HepG2 (cell line): ENCODE measurements around the gene FOSL2. TPM values are rescaled to one million over a fixed set of nuclear protein-coding genes. Genes with fewer than 3 reads are reported as not detected.

Source experiments
- ATF6 ChIP-seq: sonication (generic); formaldehyde crosslinking; conservative IDR thresholded peaks from 2 replicates; pipeline ENCODE4 v1.4.0; 2020; ENCODE audit warnings: missing genetic modification reagents
- ERF ChIP-seq: IDR thresholded peaks from 2 replicates; pipeline ENCODE4 v1.6.1; 2018; ENCODE audit warnings: missing biosample characterization, missing genetic modification reagents
- FOXK1 ChIP-seq: sonication (generic); formaldehyde crosslinking; IDR thresholded peaks from 2 replicates; pipeline ENCODE4 v1.4.0; 2020; ENCODE audit warnings: low read depth, missing genetic modification reagents, borderline replicate concordance
- GLI4 ChIP-seq: sonication (generic); formaldehyde crosslinking; IDR thresholded peaks from 2 replicates; pipeline ENCODE4 v1.5.1; 2020; ENCODE audit warnings: missing genetic modification reagents, mild to moderate bottlenecking, moderate library complexity, borderline replicate concordance
- HMG20A ChIP-seq: IDR thresholded peaks from 2 replicates; pipeline ENCODE4 v1.6.1; 2016; ENCODE audit warnings: borderline replicate concordance
- NONO ChIP-seq, 2 experiments: fragments of 450-650 bp in 1 of 2; sonication (generic) in 1 of 2; formaldehyde crosslinking in 1 of 2; IDR thresholded peaks in 1 of 2; conservative IDR thresholded peaks in 1 of 2; 2 replicates each; pipeline versions ENCODE4 v1.6.1 to v1.8.0; 2017 to 2022; ENCODE audit warnings: mild to moderate bottlenecking in 1 of 2, missing genetic modification reagents in 1 of 2, moderate library complexity in 1 of 2
- NR2F1 ChIP-seq, 2 experiments: fragments of 450-650 bp in 1 of 2; formaldehyde crosslinking in 1 of 2; IDR thresholded peaks; 2 replicates each; pipeline versions ENCODE4 v1.5.0 to v1.6.1; 2016 to 2020; ENCODE audit warnings: mild to moderate bottlenecking in 1 of 2, missing compliant biosample characterization in 1 of 2, missing genetic modification reagents in 1 of 2, moderate library complexity in 1 of 2
- PHF8 ChIP-seq: sonication (generic); formaldehyde crosslinking; IDR thresholded peaks from 2 replicates; pipeline ENCODE4 v1.5.0; 2020; ENCODE audit warnings: missing genetic modification reagents
- RORA ChIP-seq: sonication (generic); formaldehyde crosslinking; IDR thresholded peaks from 2 replicates; pipeline ENCODE4 v1.5.0; 2020; ENCODE audit warnings: mild to moderate bottlenecking, missing genetic modification reagents, moderate library complexity
- SCMH1 ChIP-seq: sonication (generic); formaldehyde crosslinking; IDR thresholded peaks from 2 replicates; pipeline ENCODE4 v1.9.0; 2021; ENCODE audit warnings: missing genetic modification reagents, mild to moderate bottlenecking, borderline replicate concordance
- SMAD9 ChIP-seq: sonication (generic); formaldehyde crosslinking; IDR thresholded peaks from 2 replicates; pipeline ENCODE4 v1.5.1; 2020; ENCODE audit warnings: mild to moderate bottlenecking, missing genetic modification reagents
- TEAD3 ChIP-seq: optimal IDR thresholded peaks from 2 replicates; pipeline ENCODE3; 2016; ENCODE audit warnings: borderline replicate concordance
- TFE3 ChIP-seq: IDR thresholded peaks from 2 replicates; pipeline ENCODE4 v1.6.1; 2016
- TRAFD1 ChIP-seq: sonication (generic); formaldehyde crosslinking; IDR thresholded peaks from 2 replicates; pipeline ENCODE4 v1.5.1; 2020; ENCODE audit warnings: missing genetic modification reagents, mild to moderate bottlenecking, borderline replicate concordance
- ZNF30 ChIP-seq: sonication (generic); formaldehyde crosslinking; IDR thresholded peaks from 2 replicates; pipeline ENCODE4 v1.5.0; 2020; ENCODE audit warnings: mild to moderate bottlenecking, missing genetic modification reagents
- ZNF430 ChIP-seq: sonication (generic); formaldehyde crosslinking; IDR thresholded peaks from 2 replicates; pipeline ENCODE4 v1.9.0; 2021; ENCODE audit warnings: mild to moderate bottlenecking, missing genetic modification reagents
- ZNF619 ChIP-seq: sonication (generic); formaldehyde crosslinking; IDR thresholded peaks from 2 replicates; pipeline ENCODE4 v1.4.0; 2020; ENCODE audit warnings: mild to moderate bottlenecking, missing genetic modification reagents
- ZNF709 ChIP-seq: sonication (generic); formaldehyde crosslinking; IDR thresholded peaks from 2 replicates; pipeline ENCODE4 v1.5.0; 2020; ENCODE audit warnings: mild to moderate bottlenecking, missing genetic modification reagents
- ZNF710 ChIP-seq: sonication (generic); formaldehyde crosslinking; IDR thresholded peaks from 2 replicates; pipeline ENCODE4 v1.5.0; 2020; ENCODE audit warnings: mild to moderate bottlenecking, missing genetic modification reagents, borderline replicate concordance
- ZNF788 ChIP-seq: sonication (generic); formaldehyde crosslinking; IDR thresholded peaks from 2 replicates; pipeline ENCODE4 v1.5.0; 2020; ENCODE audit warnings: mild to moderate bottlenecking, missing genetic modification reagents, borderline replicate concordance
- ZNF879 ChIP-seq: sonication (generic); formaldehyde crosslinking; IDR thresholded peaks from 2 replicates; pipeline ENCODE4 v1.8.1; 2023; ENCODE audit warnings: missing genetic modification reagents
- ZSCAN9 ChIP-seq: IDR thresholded peaks from 2 replicates; pipeline ENCODE4 v1.6.1; 2016; ENCODE audit warnings: borderline replicate concordance
- polyA plus RNA-seq, 8 experiments: library from polyadenylated mRNA; depleted of rRNA in 3 of 8; stranded (reverse) in 7 of 8; unstranded in 1 of 8; fragments of >200 nt; fragmentation: Illumina TruSeq in 4 of 8; extraction: Trizol in 4 of 8; gene quantifications; 2 replicates each; pipeline versions ENCODE4 v1.2.1 to v1.2.3, GENCODE V29; 2011 to 2016; ENCODE audit warnings: low read depth in 4 of 8, missing spikeins in 1 of 8, mixed read lengths in 1 of 8; ENCODE audit not compliant: insufficient read depth in 1 of 8
- total RNA-seq, 5 experiments: library from RNA; depleted of rRNA; stranded (reverse); fragments of >200 nt; fragmentation: Illumina TruSeq; extraction: Trizol; gene quantifications; 2 replicates each; pipeline ENCODE4 v1.2.3, GENCODE V29; 2016; ENCODE audit warnings: low read depth in 1 of 5

The FOSL2 gene
- total and polyA plus RNA-seq, 2 of the 13 experiments (the other 11 are each of a cell fraction or from before 2014, with no cell fraction given): 3.4 to 18.1 TPM

GRCh38 chr2:28392297-28393113 is at the start of gene FOSL2 (continued):
- TF ChIP-seq ERF: peak; percentile 97
- peak; percentile 95 for TF ChIP-seq ZSCAN9
- TF ChIP-seq ZNF879: no peak
- TF ChIP-seq NR2F1 (CRISPR knock-in tag; IDR thresholded peaks at IDR 0.05): no peak; a peak in 2 of 4 replicates
- no peak for TF ChIP-seq NONO (IDR thresholded peaks at IDR 0.05)
- TF ChIP-seq NONO (CRISPR knock-in tag; conservative IDR thresholded peaks at IDR 0.05): peak; percentile 89
- TF ChIP-seq ZNF30 (CRISPR knock-in tag): no peak
- TF ChIP-seq FOXK1 (CRISPR knock-in tag): peak; percentile 89; the same call in 1 of the 2 replicates
- peak; percentile 80; the same call in 1 of the 2 replicates for TF ChIP-seq ZNF709 (CRISPR knock-in tag)
- TF ChIP-seq TRAFD1 (CRISPR knock-in tag): peak; percentile 75; the same call in 1 of the 2 replicates
- TF ChIP-seq ZNF619 (CRISPR knock-in tag): peak; percentile 69; the same call in 1 of the 2 replicates
- peak; percentile 73 for TF ChIP-seq HMG20A
- peak; percentile 74 for TF ChIP-seq PHF8
- no peak for TF ChIP-seq GLI4 (CRISPR knock-in tag)
- peak; percentile 94 for TF ChIP-seq TEAD3 (CRISPR knock-in tag)
- peak; percentile 89 for TF ChIP-seq TFE3 (CRISPR knock-in tag)
- peak; percentile 96 for TF ChIP-seq ZNF430 (CRISPR knock-in tag)
- no peak for TF ChIP-seq RORA (CRISPR knock-in tag)
- TF ChIP-seq ATF6 (CRISPR knock-in tag): peak; percentile 77; the same call in 1 of the 2 replicates
- TF ChIP-seq SMAD9 (CRISPR knock-in tag): no peak
- peak; percentile 88 for TF ChIP-seq ZNF710 (CRISPR knock-in tag)
- peak; percentile 92 for TF ChIP-seq ZNF788 (CRISPR knock-in tag)
- TF ChIP-seq SCMH1 (CRISPR knock-in tag): no peak
